ENCODE data around the gene CPEB4. TPM values are rescaled to one million over a fixed set of nuclear protein-coding genes. Genes with fewer than 3 reads are reported as not detected.

The CPEB4 gene
- total and polyA plus RNA-seq, 2 experiments from 2014 or later = 5.9 to 10.2 TPM

- no peaks in the 10 kb centered on the region for H4K20me1 ChIP-seq (replicated peaks; ENCODE audit: insufficient read depth)
- peaks cover 4% of the 10 kb centered on the region; the same call in 1 of the 2 replicates for H3K9me2 ChIP-seq (ENCODE audit: insufficient read depth)
- H3K4me1 ChIP-seq (ENCODE audit: insufficient read depth) = 0 out of 2 replicates have a peak, but pooled peaks cover 11% of the 10 kb centered on the region
- no peak overlapping the region for H3K27ac ChIP-seq (ENCODE audit: low read depth)
- Mint-ChIP-seq H3K27ac (no peak overlapping the region), H3K4me3 (no peak overlapping the region), H3K9me3 (peaks cover 13% of the 10 kb centered on the region), H3K27me3 (ENCODE audit: insufficient read depth, low read depth, poor library complexity) (peaks cover 5% of the 10 kb centered on the region), H3K4me1 (peaks cover 13% of the 10 kb centered on the region), H3K36me3 (ENCODE audit: low read depth) (peaks cover 11% of the 10 kb centered on the region; the same call in 2 of the 3 replicates)
- ATAC-seq (peak; percentile 85), DNase-seq (ENCODE audit: low spot score) (peak; percentile 82)
- TF ChIP-seq ZNF331 (CRISPR knock-in tag; IDR thresholded peaks at IDR 0.05; ENCODE audit: low read depth) = no peak
- peak; percentile 83 to 97 for TF ChIP-seq CTCF (conservative IDR thresholded peaks at IDR 0.05; ENCODE audit: low read depth in 2 of 2)
- 0 out of 2 replicates have a peak, but pooled peaks cover 4% of the 10 kb centered on the region for H3K36me3 ChIP-seq (ENCODE audit: insufficient read depth)
- H3F3A ChIP-seq (replicated peaks; ENCODE audit: low read depth) = no peaks in the 10 kb centered on the region
- H3K79me2 ChIP-seq (replicated peaks; ENCODE audit: insufficient read depth) = no peaks in the 10 kb centered on the region
- no peak overlapping the region for H2AFZ ChIP-seq
- H3K27me3 ChIP-seq (ENCODE audit: insufficient read depth) = no peaks in the 10 kb centered on the region
- H3K4me3 ChIP-seq = no peak overlapping the region
- no peak overlapping the region for H3K4me2 ChIP-seq
Measured at GRCh38 chr5:173984218-173984617, 96.1 kb downstream of the CPEB4 start.

- Histone ChIP-seq H3K27ac (ENCODE audit: low read depth) (no peak within 1 kb of the TSS), H3K4me1 (ENCODE audit: insufficient read depth) (no peaks in the 10 kb centered on the region), H4K20me1 (replicated peaks; ENCODE audit: insufficient read depth) (no peaks in the 10 kb centered on the region), H3K36me3 (ENCODE audit: insufficient read depth) (no peaks in the 10 kb centered on the region), H3F3A (replicated peaks; ENCODE audit: low read depth) (no peaks in the 10 kb centered on the region), H3K27me3 (ENCODE audit: insufficient read depth) (no peaks in the 10 kb centered on the region), H3K79me2 (replicated peaks; ENCODE audit: insufficient read depth) (no peaks in the 10 kb centered on the region), H3K4me2 (no peak within 1 kb of the TSS), H3K4me3 (no peak within 1 kb of the TSS), H3K9me2 (ENCODE audit: insufficient read depth) (no peaks in the 10 kb centered on the region), H2AFZ (peak within 1 kb of the TSS; percentile 74)
- Mint-ChIP-seq H3K27me3 (ENCODE audit: insufficient read depth, low read depth, poor library complexity) (peaks cover 5% of the 10 kb centered on the region), H3K9me3 (peaks cover 3% of the 10 kb centered on the region; the same call in 1 of the 3 replicates), H3K36me3 (ENCODE audit: low read depth) (no peaks in the 10 kb centered on the region), H3K4me1 (no peaks in the 10 kb centered on the region), H3K27ac (no peak within 1 kb of the TSS), H3K4me3 (no peak within 1 kb of the TSS)
- ATAC-seq (no peak), DNase-seq (ENCODE audit: low spot score) (no peak)
- no peak for TF ChIP-seq ETS1 (IDR thresholded peaks at IDR 0.05)
- TF ChIP-seq JUNB (IDR thresholded peaks at IDR 0.05; ENCODE audit: unreplicated experiment) = no peak
- no peak for TF ChIP-seq ZNF114 (CRISPR knock-in tag; IDR thresholded peaks at IDR 0.05)
- no peak for TF ChIP-seq CREB1 (CRISPR knock-in tag; IDR thresholded peaks at IDR 0.05; ENCODE audit: low read depth)
- TF ChIP-seq REST (IDR thresholded peaks at IDR 0.05; ENCODE audit: unreplicated experiment) = no peak
- TF ChIP-seq EZH2 (IDR thresholded peaks at IDR 0.05; ENCODE audit: low read depth, unreplicated experiment) = no peak
- no peak for TF ChIP-seq CTCF (conservative IDR thresholded peaks at IDR 0.05; ENCODE audit: low read depth in 2 of 2)
- TF ChIP-seq EZH2phosphoT487 (IDR thresholded peaks at IDR 0.05; ENCODE audit: unreplicated experiment) = no peak
- no peak for TF ChIP-seq ZNF331 (CRISPR knock-in tag; IDR thresholded peaks at IDR 0.05; ENCODE audit: low read depth)
- no peak for TF ChIP-seq NANOG (IDR thresholded peaks at IDR 0.05; ENCODE audit: borderline replicate concordance)
- no peak for TF ChIP-seq POLR2AphosphoS5 (IDR thresholded peaks at IDR 0.05; ENCODE audit: low read depth)
- TF ChIP-seq STAT1 (IDR thresholded peaks at IDR 0.05; ENCODE audit: unreplicated experiment) = no peak
Measured at GRCh38 chr5:173988554-173989431, 100.6 kb downstream of the CPEB4 start, which contains the start of gene C5orf47. TSS of gene C5orf47 (plus strand) at chr5:173989170. CDS start at chr5:173989264, 94 bp downstream.
